SH-SY5Y (cell line): ENCODE data around the gene GTF2H3.

Source experiments
- GATA2 ChIP-seq: IDR thresholded peaks from 2 replicates; pipeline ENCODE4 v1.6.1; 2011; ENCODE audit warnings: mild to moderate bottlenecking, low read depth, low read length
- GATA3 ChIP-seq: IDR thresholded peaks from 2 replicates; pipeline ENCODE4 v1.6.1; 2011; ENCODE audit warnings: low read depth, mild to moderate bottlenecking, low read length, moderate library complexity

GRCh38 chr12:123599310-123599709 is 34.3 kb upstream of the GTF2H3 start:
- no peak for TF ChIP-seq GATA2
- TF ChIP-seq GATA3 = no peak
